ENCODE measurements around the gene CMYA5. TPM values are rescaled to one million over a fixed set of nuclear protein-coding genes. Genes with fewer than 3 reads are reported as not detected.

Gene CMYA5
- total RNA-seq, 1 donor from 2014 or later: 0.36 TPM

GRCh38 chr5:79803007-79803406 is 113.4 kb downstream of the CMYA5 start:
- TF ChIP-seq CTCF (IDR thresholded peaks at IDR 0.05; ENCODE audit: unreplicated experiment): no peak
- peaks cover 22% of the 10 kb centered on the region for H3K4me1 Mint-ChIP-seq (ENCODE audit: unreplicated experiment)
- no peak for DNase-seq (ENCODE audit: low spot score)
- H3K27me3 Mint-ChIP-seq (ENCODE audit: unreplicated experiment): peaks cover 5% of the 10 kb centered on the region
- H3K36me3 Mint-ChIP-seq (ENCODE audit: low read depth, unreplicated experiment): no peaks in the 10 kb centered on the region
- H3K27ac Mint-ChIP-seq (ENCODE audit: unreplicated experiment): no peak overlapping the region
- no peak overlapping the region for H3K4me3 Mint-ChIP-seq (ENCODE audit: unreplicated experiment)
- no peaks in the 10 kb centered on the region for H3K9me3 Mint-ChIP-seq (ENCODE audit: unreplicated experiment)

- no peak for TF ChIP-seq CTCF (IDR thresholded peaks at IDR 0.05; ENCODE audit: unreplicated experiment)
- H3K9me3 Mint-ChIP-seq (ENCODE audit: unreplicated experiment): no peaks in the 10 kb centered on the region
- H3K27me3 Mint-ChIP-seq (ENCODE audit: unreplicated experiment): peaks cover 5% of the 10 kb centered on the region
- DNase-seq (ENCODE audit: low spot score): no peak
- H3K4me1 Mint-ChIP-seq (ENCODE audit: unreplicated experiment): peaks cover 17% of the 10 kb centered on the region
- H3K36me3 Mint-ChIP-seq (ENCODE audit: low read depth, unreplicated experiment): no peaks in the 10 kb centered on the region
- no peak overlapping the region for H3K27ac Mint-ChIP-seq (ENCODE audit: unreplicated experiment)
- H3K4me3 Mint-ChIP-seq (ENCODE audit: unreplicated experiment): no peak overlapping the region
Observed at GRCh38 chr5:79806741-79807140, 117.1 kb downstream of the CMYA5 start.

- no peak overlapping the region for H3K4me3 Mint-ChIP-seq (ENCODE audit: unreplicated experiment)
- no peaks in the 10 kb centered on the region for H3K9me3 Mint-ChIP-seq (ENCODE audit: unreplicated experiment)
- TF ChIP-seq CTCF (IDR thresholded peaks at IDR 0.05; ENCODE audit: unreplicated experiment): no peak
- DNase-seq (ENCODE audit: low spot score): no peak
- peaks cover 2% of the 10 kb centered on the region for H3K27me3 Mint-ChIP-seq (ENCODE audit: unreplicated experiment)
- no peaks in the 10 kb centered on the region for H3K36me3 Mint-ChIP-seq (ENCODE audit: low read depth, unreplicated experiment)
- H3K27ac Mint-ChIP-seq (ENCODE audit: unreplicated experiment): no peak overlapping the region
- H3K4me1 Mint-ChIP-seq (ENCODE audit: unreplicated experiment): peaks cover 6% of the 10 kb centered on the region
Observed at GRCh38 chr5:79809743-79810142, 120.1 kb downstream of the CMYA5 start.

GRCh38 chr5:79811081-79811480 is 121.4 kb downstream of the CMYA5 start:
- no peak for DNase-seq (ENCODE audit: low spot score)
- Mint-ChIP-seq H3K27ac (ENCODE audit: unreplicated experiment) (no peak overlapping the region), H3K4me3 (ENCODE audit: unreplicated experiment) (no peak overlapping the region), H3K4me1 (ENCODE audit: unreplicated experiment) (peaks cover 5% of the 10 kb centered on the region), H3K36me3 (ENCODE audit: low read depth, unreplicated experiment) (no peaks in the 10 kb centered on the region), H3K27me3 (ENCODE audit: unreplicated experiment) (peaks cover 2% of the 10 kb centered on the region), H3K9me3 (ENCODE audit: unreplicated experiment) (no peaks in the 10 kb centered on the region)
- no peak for TF ChIP-seq CTCF (IDR thresholded peaks at IDR 0.05; ENCODE audit: unreplicated experiment)

GRCh38 chr5:79811904-79812303 is 122.3 kb downstream of the CMYA5 start:
- no peaks in the 10 kb centered on the region for H3K4me1 Mint-ChIP-seq (ENCODE audit: unreplicated experiment)
- TF ChIP-seq CTCF (IDR thresholded peaks at IDR 0.05; ENCODE audit: unreplicated experiment): no peak
- no peaks in the 10 kb centered on the region for H3K27me3 Mint-ChIP-seq (ENCODE audit: unreplicated experiment)
- no peaks in the 10 kb centered on the region for H3K9me3 Mint-ChIP-seq (ENCODE audit: unreplicated experiment)
- no peak for DNase-seq (ENCODE audit: low spot score)
- no peak overlapping the region for H3K4me3 Mint-ChIP-seq (ENCODE audit: unreplicated experiment)
- no peak overlapping the region for H3K27ac Mint-ChIP-seq (ENCODE audit: unreplicated experiment)
- H3K36me3 Mint-ChIP-seq (ENCODE audit: low read depth, unreplicated experiment): no peaks in the 10 kb centered on the region

Data from endothelial cell (in vitro differentiated cells).